ENCODE measurements around the gene SH2B2. TPM values are rescaled to one million over a fixed set of nuclear protein-coding genes. Genes with fewer than 3 reads are reported as not detected.

Gene SH2B2
- total RNA-seq (2022; extraction: Qiagen RNA extraction; ENCODE audit: low read depth) = 2.1 to 3.7 TPM (median 3.5 TPM) in 5 replicates

DNA sequence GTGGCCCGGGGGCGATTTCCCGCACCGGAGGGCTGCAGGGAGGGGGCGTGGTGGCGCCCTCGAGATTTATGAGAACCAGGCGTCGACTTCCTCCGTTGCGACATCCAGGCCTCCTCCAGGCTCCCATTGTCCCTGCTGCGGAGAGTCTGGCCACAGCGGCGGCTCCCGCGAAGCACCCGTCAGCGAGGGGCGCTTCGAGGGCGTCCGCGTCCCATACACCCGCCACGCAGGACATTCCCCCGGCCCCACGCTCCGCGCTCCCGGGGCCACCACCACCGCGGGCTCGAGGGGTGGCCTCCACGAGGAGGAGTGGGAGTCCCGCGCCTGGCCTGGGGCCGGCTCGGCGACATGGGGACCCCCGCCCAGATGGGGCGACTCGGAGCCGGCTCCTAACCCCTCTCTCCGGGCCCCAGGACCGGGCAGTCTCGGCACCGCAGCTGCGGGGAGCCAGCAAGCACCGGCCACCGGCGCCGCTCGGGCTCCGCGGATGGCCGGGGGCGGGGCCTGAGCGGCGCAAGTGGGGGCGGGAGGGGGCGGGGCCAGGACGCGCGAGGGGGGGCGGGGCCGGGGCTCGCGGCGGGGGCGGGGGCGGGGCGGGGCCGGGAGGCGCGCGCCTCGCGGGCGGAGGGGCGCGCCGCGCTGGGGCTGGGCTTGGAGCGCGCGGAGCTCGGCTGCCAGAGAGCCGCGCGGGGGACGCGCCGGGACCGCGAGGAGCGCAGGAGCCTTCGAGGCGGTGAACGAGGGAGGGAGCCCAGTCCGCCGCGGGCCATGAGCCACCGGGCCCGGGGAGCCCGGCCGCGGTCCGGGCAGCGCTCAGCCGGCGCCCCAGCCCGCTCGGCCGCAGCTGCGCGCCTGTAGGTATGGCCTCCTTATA lies at the start of gene SH2B2:
TSS of gene SH2B2 (plus strand) at position 632 of the 874 bp plus-strand sequence. CDS start 13,683 bp downstream, outside the sequence.

DNA sequence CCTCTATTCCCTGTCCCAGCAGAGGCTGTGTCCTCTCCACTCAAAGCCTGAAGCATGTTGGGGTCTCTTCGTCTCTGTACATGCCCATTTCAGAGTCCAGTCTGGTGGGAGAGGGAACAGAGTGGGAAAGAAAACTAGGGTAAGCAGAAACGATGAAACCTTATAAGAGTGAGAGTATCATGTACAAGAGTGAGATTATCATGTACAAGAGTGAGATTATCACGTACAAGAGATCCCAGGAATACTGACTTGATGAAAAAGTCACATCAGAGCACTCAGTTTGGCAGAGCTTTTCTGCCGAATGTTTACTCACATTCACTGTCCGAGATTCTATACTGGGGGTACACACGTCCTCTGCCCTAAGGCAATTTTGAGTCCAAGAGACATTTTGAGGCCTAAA lies 69.7 kb downstream of the SH2B2 start, which contains the start of gene SPDYE6:
TSS of gene SPDYE6 (minus strand) at position 101 of the 400 bp plus-strand sequence. CDS start 421 bp downstream, outside the sequence.

Other genes starting within 250 kb of the SH2B2 start
- not detected in 5 replicates for gene SPDYE6, start 69.6 kb downstream of the SH2B2 start, total RNA-seq (2022; extraction: Qiagen RNA extraction; ENCODE audit: low read depth)
- gene PRKRIP1, start 109.5 kb downstream of the SH2B2 start, total RNA-seq (2022; extraction: Qiagen RNA extraction; ENCODE audit: low read depth) = 21.5 to 25.8 TPM (median 23.1 TPM) in 5 replicates
- 29.6 to 38.7 TPM (median 32.1 TPM) in 5 replicates for gene ORAI2, start 146.7 kb downstream of the SH2B2 start, total RNA-seq (2022; extraction: Qiagen RNA extraction; ENCODE audit: low read depth)
- gene ALKBH4, start 178.0 kb downstream of the SH2B2 start, total RNA-seq (2022; extraction: Qiagen RNA extraction; ENCODE audit: low read depth) = 9.0 to 13.3 TPM (median 11.9 TPM) in 5 replicates
- gene LRWD1, start 178.1 kb downstream of the SH2B2 start, total RNA-seq (2022; extraction: Qiagen RNA extraction; ENCODE audit: low read depth) = 21.5 to 39.8 TPM (median 30.8 TPM) in 5 replicates
- gene POLR2J, start 192.1 kb downstream of the SH2B2 start, total RNA-seq (2022; extraction: Qiagen RNA extraction; ENCODE audit: low read depth) = 107 to 116 TPM (median 110 TPM) in 5 replicates
- gene RASA4B, start 230.9 kb downstream of the SH2B2 start, total RNA-seq (2022; extraction: Qiagen RNA extraction; ENCODE audit: low read depth) = 0.89 to 2.3 TPM (median 1.5 TPM) in 5 replicates

Measured in A549 treated with CpdA at 1 μM for 4 hours (cell line).